Measurements from ENCODE around the gene GIT2. TPM values are rescaled to one million over a fixed set of nuclear protein-coding genes. Genes with fewer than 3 reads are reported as not detected.
"Not testable (repeated sequence)": the region's sequence is repeated elsewhere in the genome, so short reads cannot be mapped to it uniquely, and the experiment has no call there.

Gene GIT2
- total RNA-seq, 2 donors from 2014 or later, result 84.9 to 95.9 TPM

DNA sequence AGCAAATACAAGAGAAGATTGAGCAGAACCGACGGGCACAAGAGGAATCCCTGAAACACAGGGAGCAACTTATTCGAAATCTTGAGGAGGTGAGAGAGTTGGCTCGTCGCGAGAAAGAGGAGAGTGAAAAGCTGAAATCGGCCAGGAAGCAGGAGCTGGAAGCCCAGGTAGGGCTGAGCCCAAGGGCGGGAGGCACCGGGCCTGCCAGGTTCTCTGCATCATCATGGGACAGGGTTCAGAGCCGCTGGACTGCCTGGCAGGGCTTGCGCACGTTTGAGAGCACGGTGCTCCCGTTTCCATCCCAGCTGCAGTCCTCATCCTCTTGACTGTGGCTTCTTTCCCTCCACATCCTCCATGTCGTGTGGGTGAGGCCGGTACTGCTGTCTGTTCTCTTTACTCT, 81.7 kb downstream of the GIT2 start:
- peaks cover 4% of the 10 kb centered on the region for H3K36me3 Mint-ChIP-seq (ENCODE audit: low read depth)

DNA sequence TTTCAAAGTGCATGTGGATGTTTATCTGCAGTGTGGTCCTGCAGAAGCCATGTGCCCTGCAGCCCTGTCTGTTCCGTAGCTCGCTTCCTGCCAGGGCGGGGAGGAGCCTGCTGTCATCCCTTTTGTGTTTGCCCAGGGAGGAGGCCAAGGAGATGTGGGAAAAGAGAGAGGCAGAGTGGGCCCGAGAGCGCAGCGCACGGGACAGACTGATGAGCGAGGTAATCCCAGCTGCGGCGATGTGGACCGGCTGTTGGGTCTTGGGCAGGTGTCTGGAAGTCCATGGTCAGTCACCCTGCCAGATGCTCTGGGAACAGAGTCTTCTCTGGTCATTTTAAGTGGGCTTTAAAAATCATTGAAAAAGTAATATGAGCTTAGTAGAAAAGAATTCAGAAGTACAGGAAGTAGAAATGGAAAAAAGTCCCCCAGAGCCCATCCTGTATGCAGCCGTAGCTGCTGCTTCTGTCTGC, 83.3 kb downstream of the GIT2 start:
- Mint-ChIP-seq H3K36me3 (ENCODE audit: low read depth) (peaks cover 7% of the 10 kb centered on the region), H3K27me3 (no peaks in the 10 kb centered on the region), H3K4me3 (no peak overlapping the region), H3K4me1 (peaks cover 12% of the 10 kb centered on the region), H3K27ac (no peak overlapping the region)
- H3K9me3 ChIP-seq (ENCODE audit: control insufficient read depth, low read length, poor library complexity, severe bottlenecking), result no peaks in the 10 kb centered on the region
- DNase-seq (no peak), ATAC-seq (no peak)

More for the DNA sequence above, 81.7 kb downstream of the GIT2 start:
- H3K9me3 ChIP-seq (ENCODE audit: control insufficient read depth, low read length, poor library complexity, severe bottlenecking), result no peaks in the 10 kb centered on the region
- ATAC-seq (no peak), DNase-seq (no peak)
- Mint-ChIP-seq H3K27ac (peak overlapping the region; percentile 32), H3K4me1 (peaks cover 8% of the 10 kb centered on the region), H3K4me3 (no peak overlapping the region), H3K27me3 (no peaks in the 10 kb centered on the region)

DNA sequence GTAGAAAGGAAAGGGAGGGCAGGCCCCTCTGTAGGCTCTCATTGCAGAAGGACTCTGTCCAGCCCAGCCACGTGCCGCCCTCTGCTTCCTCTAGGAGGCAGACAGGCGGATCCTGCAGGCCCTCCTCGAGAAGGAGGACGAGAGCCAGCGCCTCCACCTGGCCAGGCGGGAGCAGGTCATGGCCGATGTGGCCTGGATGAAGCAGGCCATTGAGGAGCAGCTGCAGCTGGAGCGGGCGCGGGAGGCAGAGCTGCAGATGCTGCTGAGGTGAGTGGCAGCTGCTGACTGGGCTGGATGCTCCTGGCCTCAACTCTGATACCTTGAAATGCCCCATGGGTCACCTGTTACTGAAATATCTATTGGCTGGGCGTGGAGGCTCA, 85.2 kb downstream of the GIT2 start:
- DNase-seq (no peak), ATAC-seq (peak; percentile 25)
- Mint-ChIP-seq H3K4me3 (no peak overlapping the region), H3K36me3 (ENCODE audit: low read depth) (peaks cover 8% of the 10 kb centered on the region), H3K27ac (peak overlapping the region; percentile 49), H3K4me1 (peaks cover 12% of the 10 kb centered on the region), H3K27me3 (no peaks in the 10 kb centered on the region)
- H3K9me3 ChIP-seq (ENCODE audit: control insufficient read depth, low read length, poor library complexity, severe bottlenecking), result no peaks in the 10 kb centered on the region

DNA sequence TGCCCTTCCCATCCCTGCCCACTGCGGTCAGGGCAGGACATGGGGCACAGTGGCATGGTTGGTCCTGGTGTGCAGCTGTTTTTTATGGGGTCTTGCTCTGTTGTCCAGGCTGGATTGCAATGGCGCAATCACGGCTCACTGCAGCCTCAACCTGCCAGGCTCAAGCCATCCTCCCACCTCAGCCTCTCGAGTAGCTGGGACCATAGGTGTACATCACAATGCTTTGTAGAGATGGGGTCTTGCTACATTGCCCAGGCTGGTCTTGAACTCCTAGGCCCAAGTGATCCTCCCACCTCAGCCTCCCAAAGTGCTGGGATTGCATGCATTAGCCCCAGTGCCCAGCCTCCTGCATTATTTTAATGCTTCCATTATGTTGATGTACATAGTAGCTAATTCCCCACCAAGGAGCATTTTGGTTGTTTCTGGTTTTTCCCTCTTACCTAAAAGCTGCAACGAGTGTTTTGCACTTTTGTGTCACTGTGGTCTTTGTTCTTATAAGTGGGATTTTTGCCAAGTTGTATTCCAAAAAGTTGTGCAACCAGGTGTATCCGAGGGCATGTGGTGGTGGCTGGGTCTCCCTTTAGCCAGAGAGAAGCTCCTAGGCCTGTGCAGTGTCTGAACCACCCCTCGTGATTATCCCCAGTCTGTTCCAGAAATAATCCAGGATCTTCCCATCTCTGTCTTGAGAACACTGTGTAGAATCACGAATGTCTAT, 85.8 kb downstream of the GIT2 start:
- Mint-ChIP-seq H3K4me3 (no peak overlapping the region), H3K27ac (peak overlapping the region; percentile 49), H3K36me3 (ENCODE audit: low read depth) (peaks cover 6% of the 10 kb centered on the region), H3K27me3 (no peaks in the 10 kb centered on the region), H3K4me1 (peaks cover 12% of the 10 kb centered on the region)
- no peak for DNase-seq
- H3K9me3 ChIP-seq (ENCODE audit: control insufficient read depth, low read length, poor library complexity, severe bottlenecking), result no peaks in the 10 kb centered on the region
- no peak for ATAC-seq

DNA sequence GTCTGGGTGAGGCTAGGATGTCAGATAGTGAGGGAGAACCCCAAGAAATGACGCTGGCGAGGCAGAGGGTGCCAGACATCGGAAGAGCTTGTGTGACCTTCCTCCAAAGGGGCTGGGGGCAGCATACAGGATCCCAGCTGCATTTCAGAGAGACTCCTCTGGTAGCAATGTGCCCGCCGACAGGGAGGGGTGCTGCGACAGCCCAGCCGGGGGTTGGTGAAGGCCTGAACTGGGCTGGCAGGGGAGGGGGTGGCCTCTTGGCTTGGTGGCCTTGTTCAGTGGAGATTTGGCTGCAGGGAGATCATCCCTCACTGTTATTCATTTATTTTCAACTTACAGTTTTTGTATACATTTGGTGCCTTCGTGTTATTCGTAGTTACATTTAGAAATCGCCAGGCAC, 90.9 kb downstream of the GIT2 start:
- H3K4me3 Mint-ChIP-seq, result no peak overlapping the region
- no peak for DNase-seq
- H3K27ac Mint-ChIP-seq, result no peak overlapping the region
- H3K9me3 ChIP-seq (ENCODE audit: control insufficient read depth, low read length, poor library complexity, severe bottlenecking), result no peaks in the 10 kb centered on the region
- peaks cover 14% of the 10 kb centered on the region for H3K4me1 Mint-ChIP-seq
- no peak for ATAC-seq
- peaks cover 11% of the 10 kb centered on the region for H3K36me3 Mint-ChIP-seq (ENCODE audit: low read depth)
- no peaks in the 10 kb centered on the region for H3K27me3 Mint-ChIP-seq

DNA sequence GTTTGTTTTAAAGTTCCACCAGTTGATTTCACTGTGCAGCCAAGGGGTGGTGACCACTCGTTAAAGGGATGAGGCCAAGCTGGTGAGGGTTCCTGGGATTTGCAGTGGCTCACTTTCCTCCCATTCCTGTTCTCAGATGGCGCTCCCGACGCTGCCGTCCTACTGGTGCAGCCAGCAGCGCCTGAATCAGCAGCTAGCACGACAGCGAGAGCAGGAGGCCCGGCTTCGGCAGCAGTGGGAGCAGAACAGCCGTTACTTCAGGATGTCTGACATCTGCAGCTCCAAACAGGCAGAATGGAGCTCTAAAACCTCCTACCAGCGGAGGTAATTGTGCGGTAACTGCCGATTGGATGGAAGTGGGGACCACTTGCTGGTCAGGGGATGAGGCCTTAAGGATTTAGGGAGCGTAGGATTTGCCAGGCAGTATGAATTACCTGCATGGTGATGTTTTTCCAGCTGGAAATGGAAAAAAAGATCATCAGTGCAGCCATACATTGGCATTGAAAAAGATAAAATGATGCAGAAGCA, 93.2 kb downstream of the GIT2 start:
- Mint-ChIP-seq H3K27ac (peak overlapping the region; percentile 29), H3K4me3 (no peak overlapping the region)

DNA sequence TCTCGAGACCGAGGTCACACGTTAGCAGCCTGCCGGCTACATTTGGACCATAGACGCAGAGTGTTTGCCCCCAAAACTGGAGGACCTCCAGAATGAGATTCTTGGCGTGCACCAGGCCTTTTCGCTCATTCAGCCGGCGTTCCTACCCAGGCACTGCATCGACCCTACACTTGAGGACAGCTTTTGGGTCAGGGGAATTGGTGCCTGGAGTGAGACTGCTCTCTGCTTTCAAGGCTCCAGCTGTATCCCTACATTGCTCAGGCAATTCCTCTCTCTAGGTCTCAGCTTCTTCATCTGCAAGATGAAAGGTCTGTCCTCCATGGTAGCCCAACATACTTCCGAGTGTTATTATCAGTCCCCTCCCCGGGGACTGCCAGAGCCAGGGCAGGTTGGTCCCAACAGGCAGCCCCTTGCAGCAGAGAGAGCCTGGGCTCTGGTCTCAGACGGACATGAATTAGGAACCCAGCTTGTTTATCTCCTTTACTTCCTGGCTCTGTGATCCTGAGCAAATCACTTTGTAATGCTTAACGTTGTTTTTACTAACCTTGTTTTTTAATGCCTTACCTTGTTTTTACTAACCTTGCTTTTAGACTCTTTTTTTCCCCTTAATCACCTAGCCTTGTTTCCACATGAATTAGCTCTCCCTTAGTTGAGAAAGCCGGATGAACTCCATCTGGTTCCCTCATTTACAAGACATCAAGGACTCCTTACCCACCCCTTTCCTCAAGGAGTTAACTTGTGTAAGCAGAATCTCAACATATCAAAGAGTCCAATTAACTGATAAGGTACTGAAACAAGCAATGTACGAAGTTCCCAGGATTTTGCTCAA, 95.2 kb downstream of the GIT2 start:
- DNase-seq (no peak), ATAC-seq (no peak)
- Mint-ChIP-seq H3K27me3 (no peaks in the 10 kb centered on the region), H3K4me1 (peaks cover 15% of the 10 kb centered on the region), H3K27ac (peak overlapping the region; percentile 97), H3K36me3 (ENCODE audit: low read depth) (peaks cover 7% of the 10 kb centered on the region), H3K4me3 (peak overlapping the region; percentile 99)
- no peaks in the 10 kb centered on the region for H3K9me3 ChIP-seq (ENCODE audit: control insufficient read depth, low read length, poor library complexity, severe bottlenecking)

More for the DNA sequence above, 93.2 kb downstream of the GIT2 start:
- DNase-seq (no peak), ATAC-seq (no peak)
- Mint-ChIP-seq H3K27me3 (no peaks in the 10 kb centered on the region), H3K4me1 (peaks cover 15% of the 10 kb centered on the region), H3K36me3 (ENCODE audit: low read depth) (peaks cover 10% of the 10 kb centered on the region)
- H3K9me3 ChIP-seq (ENCODE audit: control insufficient read depth, low read length, poor library complexity, severe bottlenecking), result no peaks in the 10 kb centered on the region

DNA sequence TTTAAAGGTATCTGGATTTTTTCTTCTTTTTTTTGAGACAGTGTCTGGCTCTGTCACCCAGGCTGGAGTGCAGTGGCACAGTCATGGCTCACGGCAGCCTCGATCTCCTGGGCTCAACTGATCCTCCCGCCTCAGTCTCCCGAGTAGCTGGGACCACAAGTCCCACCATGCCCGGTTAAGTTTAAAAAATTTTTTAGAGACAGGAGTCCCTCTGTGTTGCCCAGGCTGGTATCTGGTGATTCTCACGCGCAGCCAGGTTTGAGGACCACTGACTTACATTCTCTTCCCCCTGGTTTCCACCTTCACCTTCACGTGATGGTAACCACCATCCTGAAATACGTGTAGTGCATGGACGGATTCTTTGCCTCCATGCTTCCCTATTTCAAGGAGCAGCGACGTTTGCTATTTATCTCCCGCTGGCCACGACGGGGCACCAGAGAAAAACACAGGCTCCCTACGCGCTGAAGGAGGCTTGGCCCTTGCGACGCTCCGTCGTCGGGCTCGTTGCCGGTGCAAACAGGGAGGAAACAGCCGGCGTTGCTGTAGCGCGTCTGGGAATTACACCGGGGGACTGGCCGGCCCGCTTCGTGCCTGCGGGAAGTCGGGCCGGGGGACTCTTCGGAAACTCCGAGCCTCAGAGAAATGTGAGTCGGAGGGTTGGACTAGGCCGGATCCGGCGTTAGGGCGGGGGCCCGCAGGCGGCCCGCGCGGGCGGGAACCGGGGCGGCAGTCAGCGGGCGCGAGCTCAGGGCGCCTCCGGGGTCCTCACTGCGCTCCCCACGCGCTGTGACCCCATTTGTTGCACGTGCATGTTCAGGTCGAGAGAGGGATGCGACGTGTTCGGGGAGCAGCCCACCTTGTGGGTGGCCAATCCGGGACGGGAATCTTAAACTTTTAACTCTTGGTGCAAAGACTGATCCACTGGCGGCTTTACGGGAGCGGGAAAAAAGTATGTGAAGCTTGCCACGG, 96.1 kb downstream of the GIT2 start, which contains the start of gene TCHP:
TCHP (plus strand) TSS at position 492 of the 969 bp plus-strand sequence. CDS start 2,753 bp downstream, outside the sequence.
- H3K27ac Mint-ChIP-seq, result peak within 1 kb of the TSS; percentile 97
- ATAC-seq (peak; percentile 94), DNase-seq (peak; percentile 44 to 61 (median 58))
- H3K27me3 Mint-ChIP-seq, result no peaks in the 10 kb centered on the region
- H3K4me3 Mint-ChIP-seq, result peak within 1 kb of the TSS; percentile 99
- H3K4me1 Mint-ChIP-seq, result peaks cover 15% of the 10 kb centered on the region
- H3K36me3 Mint-ChIP-seq (ENCODE audit: low read depth), result peaks cover 6% of the 10 kb centered on the region
- H3K9me3 ChIP-seq (ENCODE audit: control insufficient read depth, low read length, poor library complexity, severe bottlenecking), result no peaks in the 10 kb centered on the region

DNA sequence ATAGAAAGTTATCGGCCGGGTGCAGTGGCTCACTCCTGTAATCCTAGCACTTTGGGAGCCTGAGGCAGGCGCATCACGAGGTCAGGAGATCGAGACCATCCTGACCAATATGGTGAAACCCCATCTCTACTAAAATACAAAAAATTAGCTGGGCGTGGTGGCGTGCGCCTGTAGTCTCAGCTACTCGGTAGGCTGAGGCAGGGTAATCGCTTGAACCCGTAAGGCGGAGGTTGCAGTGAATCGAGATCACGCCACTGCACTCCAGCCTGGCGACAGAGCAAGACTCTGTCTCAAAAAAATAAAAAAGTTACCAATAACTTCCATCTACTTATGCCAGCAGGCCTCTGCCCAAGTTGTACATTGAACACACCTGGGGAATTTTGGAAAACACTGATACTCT, 96.8 kb downstream of the GIT2 start:
- DNase-seq, result not testable (repeated sequence)
- H3K4me3 Mint-ChIP-seq, result peak overlapping the region; percentile 99

DNA sequence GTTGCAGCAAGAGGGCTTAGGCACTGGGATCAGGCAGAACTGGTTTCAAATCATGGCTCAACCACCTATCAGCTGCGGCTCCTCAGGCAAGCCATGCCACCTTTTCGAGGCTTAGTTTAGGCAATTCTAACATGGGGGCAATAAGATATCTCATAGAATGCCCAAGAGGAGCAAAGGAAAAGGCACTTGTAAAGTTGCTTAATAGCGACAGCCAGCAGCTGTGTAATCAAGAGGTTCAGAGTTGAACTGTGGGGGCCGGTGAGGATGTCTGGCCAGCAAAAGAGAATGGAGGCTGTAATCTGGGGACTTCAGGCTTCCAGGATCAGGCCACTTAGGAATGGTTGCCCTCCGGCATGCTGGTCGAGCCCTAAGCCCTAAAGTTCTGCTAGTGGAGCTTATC, 99.1 kb downstream of the GIT2 start:
- H3K27ac Mint-ChIP-seq, result no peak overlapping the region
- no peaks in the 10 kb centered on the region for H3K9me3 ChIP-seq (ENCODE audit: control insufficient read depth, low read length, poor library complexity, severe bottlenecking)
- H3K27me3 Mint-ChIP-seq, result no peaks in the 10 kb centered on the region
- H3K36me3 Mint-ChIP-seq (ENCODE audit: low read depth), result peaks cover 3% of the 10 kb centered on the region
- DNase-seq (no peak), ATAC-seq (no peak)
- H3K4me1 Mint-ChIP-seq, result peaks cover 17% of the 10 kb centered on the region
- H3K4me3 Mint-ChIP-seq, result no peak overlapping the region

More for the DNA sequence above, 96.8 kb downstream of the GIT2 start:
- H3K36me3 Mint-ChIP-seq (ENCODE audit: low read depth); H3K27me3 Mint-ChIP-seq; ATAC-seq; H3K9me3 ChIP-seq (ENCODE audit: control insufficient read depth, low read length, poor library complexity, severe bottlenecking): not testable (repeated sequence)
- peaks cover 15% of the 10 kb centered on the region for H3K4me1 Mint-ChIP-seq
- H3K27ac Mint-ChIP-seq, result peak overlapping the region; percentile 97

DNA sequence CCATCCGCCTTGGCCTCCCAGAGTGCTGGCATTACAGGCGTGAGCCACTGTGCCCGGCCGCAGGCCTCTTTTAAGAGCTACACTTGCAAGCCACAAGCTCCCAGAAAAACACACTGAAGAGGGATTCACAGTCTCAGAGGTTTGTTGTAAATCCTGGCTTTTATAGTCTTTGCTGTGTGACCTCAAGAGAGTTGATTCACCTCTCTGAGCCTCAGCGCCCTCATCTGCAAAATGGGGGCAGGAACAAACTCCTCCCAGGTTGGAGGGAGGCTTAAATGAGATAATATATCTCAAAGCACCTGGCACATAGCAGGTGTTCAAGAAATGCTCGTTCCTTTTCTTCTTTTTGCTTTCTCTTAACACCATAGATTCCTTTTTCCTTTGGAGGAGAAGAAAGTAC, 100.0 kb downstream of the GIT2 start:
- Mint-ChIP-seq H3K4me3 (no peak overlapping the region), H3K4me1 (peaks cover 12% of the 10 kb centered on the region), H3K27me3 (no peaks in the 10 kb centered on the region), H3K36me3 (ENCODE audit: low read depth) (peaks cover 3% of the 10 kb centered on the region), H3K27ac (no peak overlapping the region)
- H3K9me3 ChIP-seq (ENCODE audit: control insufficient read depth, low read length, poor library complexity, severe bottlenecking), result no peaks in the 10 kb centered on the region
- DNase-seq (no peak), ATAC-seq (no peak)

DNA sequence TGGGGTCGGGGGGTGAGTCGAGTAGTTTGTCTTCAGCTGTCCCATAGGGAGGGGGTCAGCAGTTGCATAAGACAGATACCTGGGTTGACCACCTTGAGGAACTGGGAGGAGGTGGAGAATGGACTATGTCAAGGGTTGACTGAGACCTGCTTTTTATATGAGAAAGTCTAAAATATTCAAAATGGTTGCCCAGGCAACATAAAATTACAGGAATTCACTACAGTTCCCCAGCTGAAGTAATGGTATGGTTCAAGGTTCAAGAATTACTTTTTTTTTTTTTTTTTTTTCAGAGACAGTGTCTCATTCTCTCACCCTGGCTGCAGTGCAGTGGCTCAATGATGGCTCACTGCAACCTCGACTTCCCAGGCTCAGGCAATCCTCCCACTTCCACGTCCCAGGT, 101.2 kb downstream of the GIT2 start:
- H3K4me3 Mint-ChIP-seq, result no peak overlapping the region
- H3K9me3 ChIP-seq (ENCODE audit: control insufficient read depth, low read length, poor library complexity, severe bottlenecking), result no peaks in the 10 kb centered on the region
- DNase-seq (no peak), ATAC-seq (no peak)
- no peaks in the 10 kb centered on the region for H3K27me3 Mint-ChIP-seq
- H3K4me1 Mint-ChIP-seq, result peaks cover 6% of the 10 kb centered on the region
- peaks cover under 1% of the 10 kb centered on the region for H3K36me3 Mint-ChIP-seq (ENCODE audit: low read depth)
- no peak overlapping the region for H3K27ac Mint-ChIP-seq

All from T-helper 17 cell (primary cell).